Hypothalamus (tissue), 51 donors: Measurements from ENCODE around the gene NEK1.

ENCODE experiments used
- DNase-seq, 51 donors: peaks; one replicate each; lab custom pipeline; 2025; lab: John Stamatoyannopoulos, UW

Gene NEK1

GRCh38 chr4:169376421-169376820 lies 236.0 kb downstream of the NEK1 start:
- DNase-seq = no peak

- no peak for DNase-seq
These were observed 239.6 kb downstream of the NEK1 start for GRCh38 chr4:169372791-169373190.

GRCh38 chr4:169369634-169370033 lies 242.7 kb downstream of the NEK1 start:
- no peak for DNase-seq

- no peak for DNase-seq
These were observed 244.6 kb downstream of the NEK1 start for GRCh38 chr4:169367826-169368225.

- DNase-seq = no peak
These were observed 245.6 kb downstream of the NEK1 start for GRCh38 chr4:169366821-169367220.

- no peak for DNase-seq
These were observed 249.8 kb downstream of the NEK1 start for GRCh38 chr4:169362607-169363006.

GRCh38 chr4:169361756-169362155 lies 250.6 kb downstream of the NEK1 start:
- DNase-seq = no peak

- no peak for DNase-seq
These were observed 252.4 kb downstream of the NEK1 start for GRCh38 chr4:169359961-169360360.

- no peak for DNase-seq
These were observed 260.0 kb downstream of the NEK1 start for GRCh38 chr4:169352360-169352759.

- DNase-seq = peak in 17 of 51 donors; percentile 3 to 47 (median 13)
These were observed 260.5 kb downstream of the NEK1 start for GRCh38 chr4:169351872-169352271.

GRCh38 chr4:169348541-169348940 lies 263.8 kb downstream of the NEK1 start:
- peak in 23 of 51 donors; percentile 5 to 65 (median 29) for DNase-seq

- no peak for DNase-seq
These were observed 265.5 kb downstream of the NEK1 start for GRCh38 chr4:169346840-169347239.

GRCh38 chr4:169345316-169345721 lies 267.1 kb downstream of the NEK1 start:
- peak in 30 of 51 donors; percentile 2 to 78 (median 39) for DNase-seq
